K562 (cell line): Measurements from ENCODE around the gene FCSK. TPM values are rescaled to one million over a fixed set of nuclear protein-coding genes. Genes with fewer than 3 reads are reported as not detected.

Experiments used
- HMGN3 ChIP-seq: IDR thresholded peaks from 2 replicates; pipeline ENCODE4 v1.6.1; 2011; ENCODE audit warnings: borderline replicate concordance, low read depth, mild to moderate bottlenecking, mixed read lengths, low read length; ENCODE audit not compliant: insufficient read length; ENCODE audit errors: extremely low read depth
- HNRNPH1 ChIP-seq: fragments of 200-400 bp; formaldehyde crosslinking; optimal IDR thresholded peaks from 2 replicates; pipeline ENCODE3; 2017; ENCODE audit warnings: low read depth, mild to moderate bottlenecking, low read length, moderate library complexity
- MEF2A ChIP-seq: IDR thresholded peaks from 2 replicates; pipeline ENCODE4 v1.6.1; 2011; ENCODE audit warnings: low read depth, mild to moderate bottlenecking, low read length, moderate library complexity; ENCODE audit not compliant: control insufficient read depth
- SIRT6 ChIP-seq: IDR thresholded peaks from one replicate; pipeline ENCODE4 v1.6.1; 2012; ENCODE audit warnings: low read depth, mild to moderate bottlenecking, control low read depth, inconsistent platforms, low read length, moderate library complexity
- SMAD2 ChIP-seq: fragments of 150-350 bp; IDR thresholded peaks from 2 replicates; pipeline ENCODE4 v1.6.1; 2014; ENCODE audit warnings: low read depth, mild to moderate bottlenecking, low read length
- STAT5B ChIP-seq: fragments of 250-450 bp; sonication (Bioruptor Pico); IDR thresholded peaks from 2 replicates; pipeline ENCODE4 v1.8.0; 2021; ENCODE audit warnings: mild to moderate bottlenecking, inconsistent platforms
- ZNF551 ChIP-seq: fragments of 250-450 bp; sonication (Bioruptor Pico); IDR thresholded peaks from 2 replicates; pipeline ENCODE4 v1.5.0; 2021; ENCODE audit warnings: mild to moderate bottlenecking, moderate library complexity
- ZNF717 ChIP-seq: fragments of 250-450 bp; sonication (Bioruptor Pico); IDR thresholded peaks from 2 replicates; pipeline ENCODE4 v1.5.0; 2021
- polyA plus RNA-seq, 8 experiments: library from polyadenylated mRNA; depleted of rRNA in 4 of 8; stranded (reverse) in 5 of 8; unstranded in 3 of 8; fragments of >200 nt; fragmentation: Nextera tagmentation in 2 of 8; fragmentation: Illumina TruSeq in 1 of 8; extraction: Ambion mirVana in 2 of 8; extraction: Trizol in 1 of 8; gene quantifications; 2 replicates each; pipeline versions ENCODE4 v1.2.1 to v1.2.3, GENCODE V29; 2011 to 2014; ENCODE audit warnings: inconsistent platforms in 1 of 8, missing spikeins in 1 of 8
- total RNA-seq, 7 experiments: library from RNA; depleted of rRNA in 6 of 7; stranded (reverse); fragments of >200 nt in 6 of 7; fragmentation: Illumina TruSeq in 2 of 7; extraction: Trizol in 2 of 7; gene quantifications; 2 replicates each; pipeline versions ENCODE4 v1.2.1 to v1.2.3, GENCODE V29; 2011 to 2021; ENCODE audit warnings: low replicate concordance in 1 of 7
- TF ChIP-seq, protein P1 (sequence below): fragments of 250-450 bp; sonication (Bioruptor Pico); IDR thresholded peaks from 2 replicates; pipeline ENCODE4 v1.8.0; 2022; ENCODE audit warnings: inconsistent platforms, mild to moderate bottlenecking, moderate library complexity, borderline replicate concordance
- TF ChIP-seq, protein P2 (sequence below): fragments of 450-650 bp; IDR thresholded peaks from 2 replicates; pipeline ENCODE4 v1.6.1; 2017; ENCODE audit warnings: antibody characterized with exemption, mild to moderate bottlenecking

Gene FCSK
- total and polyA plus RNA-seq, 9 of the 15 experiments (the other 6 are each of a cell fraction or from before 2014, with no cell fraction given), result 0.92 to 18.6 (median 8.3) TPM

DNA sequence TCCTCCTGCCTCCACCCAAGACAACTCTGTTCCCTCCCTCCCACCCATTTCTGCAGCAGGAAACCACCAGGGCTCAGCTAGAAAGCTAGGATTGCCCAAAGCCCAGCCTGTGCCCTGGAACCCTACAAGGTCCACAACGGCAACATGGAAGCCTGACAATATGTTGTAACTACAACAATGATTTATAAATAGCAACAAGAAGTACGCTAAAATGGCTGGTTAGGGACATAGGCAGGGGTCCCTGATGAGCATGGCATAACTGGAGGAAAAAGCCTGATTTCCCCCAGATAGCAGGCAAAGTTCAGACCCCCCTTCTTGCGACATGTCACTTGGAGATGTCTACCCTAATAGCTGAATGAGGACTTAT, 22.1 kb upstream of the FCSK start (continued):
- TF ChIP-seq, protein P1, sequence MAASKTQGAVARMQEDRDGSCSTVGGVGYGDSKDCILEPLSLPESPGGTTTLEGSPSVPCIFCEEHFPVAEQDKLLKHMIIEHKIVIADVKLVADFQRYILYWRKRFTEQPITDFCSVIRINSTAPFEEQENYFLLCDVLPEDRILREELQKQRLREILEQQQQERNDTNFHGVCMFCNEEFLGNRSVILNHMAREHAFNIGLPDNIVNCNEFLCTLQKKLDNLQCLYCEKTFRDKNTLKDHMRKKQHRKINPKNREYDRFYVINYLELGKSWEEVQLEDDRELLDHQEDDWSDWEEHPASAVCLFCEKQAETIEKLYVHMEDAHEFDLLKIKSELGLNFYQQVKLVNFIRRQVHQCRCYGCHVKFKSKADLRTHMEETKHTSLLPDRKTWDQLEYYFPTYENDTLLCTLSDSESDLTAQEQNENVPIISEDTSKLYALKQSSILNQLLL, result no peak
- TF ChIP-seq ZNF551 (CRISPR knock-in tag) (no peak), HNRNPH1 (no peak), SMAD2 (no peak), MEF2A (no peak), SIRT6 (no peak), HMGN3 (no peak), ZNF717 (CRISPR knock-in tag) (no peak), STAT5B (no peak)
- TF ChIP-seq, protein P2, sequence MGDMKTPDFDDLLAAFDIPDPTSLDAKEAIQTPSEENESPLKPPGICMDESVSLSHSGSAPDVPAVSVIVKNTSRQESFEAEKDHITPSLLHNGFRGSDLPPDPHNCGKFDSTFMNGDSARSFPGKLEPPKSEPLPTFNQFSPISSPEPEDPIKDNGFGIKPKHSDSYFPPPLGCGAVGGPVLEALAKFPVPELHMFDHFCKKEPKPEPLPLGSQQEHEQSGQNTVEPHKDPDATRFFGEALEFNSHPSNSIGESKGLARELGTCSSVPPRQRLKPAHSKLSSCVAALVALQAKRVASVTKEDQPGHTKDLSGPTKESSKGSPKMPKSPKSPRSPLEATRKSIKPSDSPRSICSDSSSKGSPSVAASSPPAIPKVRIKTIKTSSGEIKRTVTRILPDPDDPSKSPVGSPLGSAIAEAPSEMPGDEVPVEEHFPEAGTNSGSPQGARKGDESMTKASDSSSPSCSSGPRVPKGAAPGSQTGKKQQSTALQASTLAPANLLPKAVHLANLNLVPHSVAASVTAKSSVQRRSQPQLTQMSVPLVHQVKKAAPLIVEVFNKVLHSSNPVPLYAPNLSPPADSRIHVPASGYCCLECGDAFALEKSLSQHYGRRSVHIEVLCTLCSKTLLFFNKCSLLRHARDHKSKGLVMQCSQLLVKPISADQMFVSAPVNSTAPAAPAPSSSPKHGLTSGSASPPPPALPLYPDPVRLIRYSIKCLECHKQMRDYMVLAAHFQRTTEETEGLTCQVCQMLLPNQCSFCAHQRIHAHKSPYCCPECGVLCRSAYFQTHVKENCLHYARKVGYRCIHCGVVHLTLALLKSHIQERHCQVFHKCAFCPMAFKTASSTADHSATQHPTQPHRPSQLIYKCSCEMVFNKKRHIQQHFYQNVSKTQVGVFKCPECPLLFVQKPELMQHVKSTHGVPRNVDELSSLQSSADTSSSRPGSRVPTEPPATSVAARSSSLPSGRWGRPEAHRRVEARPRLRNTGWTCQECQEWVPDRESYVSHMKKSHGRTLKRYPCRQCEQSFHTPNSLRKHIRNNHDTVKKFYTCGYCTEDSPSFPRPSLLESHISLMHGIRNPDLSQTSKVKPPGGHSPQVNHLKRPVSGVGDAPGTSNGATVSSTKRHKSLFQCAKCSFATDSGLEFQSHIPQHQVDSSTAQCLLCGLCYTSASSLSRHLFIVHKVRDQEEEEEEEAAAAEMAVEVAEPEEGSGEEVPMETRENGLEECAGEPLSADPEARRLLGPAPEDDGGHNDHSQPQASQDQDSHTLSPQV, result peak; percentile 55; the same call in 1 of the 2 replicates
